GM18951 (cell line): ENCODE data around the gene CEP162.
"Not testable (repeated sequence)": the region's sequence is repeated elsewhere in the genome, so short reads cannot be mapped to it uniquely, and the experiment has no call there.

Experiments used
- POLR2A ChIP-seq: IDR thresholded peaks from 4 replicates; pipeline ENCODE4 v1.6.1; 2011; ENCODE audit warnings: mild to moderate bottlenecking; ENCODE audit not compliant: insufficient read length, insufficient read depth; ENCODE audit errors: extremely low read depth
- in situ Hi-C: fragments of 300-500 bp; cut with MboI; formaldehyde crosslinking; loops from one replicate; pipeline ENCODE4 v1.12.0; 2022; ENCODE audit warnings: low sequenced_read_pairs, mixed read lengths, inconsistent platforms; ENCODE audit not compliant: unreplicated experiment

CEP162 gene

DNA sequence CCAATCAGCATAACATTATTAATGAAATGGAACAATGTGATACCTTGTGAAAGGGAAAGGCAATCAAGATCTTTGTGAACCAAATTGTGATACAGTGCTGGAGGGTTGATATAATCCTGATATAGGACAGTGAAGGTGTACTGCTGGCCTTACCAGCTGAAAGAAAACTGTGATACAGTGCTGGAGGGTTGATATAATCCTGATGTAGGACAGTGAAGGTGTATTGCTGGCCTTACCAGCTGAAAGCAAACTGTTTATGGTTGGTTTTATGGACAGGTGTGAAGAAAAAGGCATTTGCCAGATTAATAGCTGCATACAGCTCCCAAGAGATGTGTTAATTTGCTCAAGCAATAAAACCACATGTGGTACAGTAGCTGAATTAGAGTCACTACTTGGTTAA is 119.9 kb downstream of the CEP162 start:
- no peak for TF ChIP-seq POLR2A
- in situ Hi-C loops: no loop called here

DNA sequence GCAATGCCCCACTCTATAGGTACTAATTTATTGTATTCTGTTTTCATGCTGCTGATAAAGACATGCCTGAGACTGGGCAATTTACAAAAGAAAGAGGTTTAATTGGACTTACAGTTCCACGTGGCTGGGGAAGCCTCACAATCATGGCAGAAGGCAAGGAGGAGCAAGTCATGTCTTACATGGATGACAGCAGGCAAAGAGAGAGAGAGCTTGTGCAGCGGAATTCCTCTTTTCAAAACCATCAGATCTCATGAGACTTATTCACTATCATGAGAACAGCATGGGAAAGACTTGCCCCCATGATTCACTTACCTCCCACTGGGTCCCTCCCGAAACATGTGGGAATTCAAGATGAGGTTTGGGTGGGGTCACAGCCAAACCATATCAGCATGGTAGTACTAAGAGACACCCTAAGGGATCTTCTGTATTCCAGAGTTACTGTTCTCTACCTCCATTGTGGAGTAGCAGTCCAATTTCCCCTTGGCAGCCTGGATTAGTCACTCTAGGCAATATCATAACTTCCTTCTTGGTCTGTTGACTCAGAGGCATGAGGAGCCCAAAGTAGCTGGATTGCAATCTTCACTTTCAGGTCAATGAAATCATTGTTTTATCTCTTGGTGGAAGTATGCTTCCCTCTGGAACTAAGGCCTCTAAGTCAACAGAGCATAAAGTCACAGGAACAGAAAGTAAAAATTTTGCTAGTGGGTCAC is 122.1 kb downstream of the CEP162 start:
- in situ Hi-C loops: not testable (repeated sequence)

DNA sequence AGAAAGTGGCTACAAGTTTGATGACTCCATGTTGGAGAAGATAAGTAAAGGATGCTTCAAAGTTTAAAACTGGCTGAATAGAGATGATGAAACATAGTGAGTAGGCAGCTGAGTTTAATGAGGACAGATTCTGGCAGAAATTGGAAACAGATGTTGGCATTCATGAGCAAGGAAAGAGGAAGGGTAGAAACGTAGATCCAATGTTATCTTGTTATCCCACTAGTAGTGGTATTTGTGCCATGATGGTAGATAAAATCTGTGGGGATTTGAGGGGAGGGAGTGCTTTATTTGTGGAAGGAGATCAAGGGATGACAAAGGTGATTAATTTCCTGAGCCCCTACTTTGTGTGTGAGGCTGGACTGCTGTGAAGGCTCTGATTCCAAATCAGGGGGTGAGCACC is 124.4 kb downstream of the CEP162 start:
- TF ChIP-seq POLR2A: no peak
- in situ Hi-C loops: no loop called here

- no peak for TF ChIP-seq POLR2A
- in situ Hi-C loops: no loop called here
Measured at GRCh38 chr6:84095156-84095555, 132.3 kb downstream of the CEP162 start.

GRCh38 chr6:84093441-84094435 is 133.7 kb downstream of the CEP162 start:
- in situ Hi-C loops: no loop called here
- no peak for TF ChIP-seq POLR2A

GRCh38 chr6:84089552-84089951 is 137.9 kb downstream of the CEP162 start:
- no peak for TF ChIP-seq POLR2A
- in situ Hi-C loops: no loop called here

DNA sequence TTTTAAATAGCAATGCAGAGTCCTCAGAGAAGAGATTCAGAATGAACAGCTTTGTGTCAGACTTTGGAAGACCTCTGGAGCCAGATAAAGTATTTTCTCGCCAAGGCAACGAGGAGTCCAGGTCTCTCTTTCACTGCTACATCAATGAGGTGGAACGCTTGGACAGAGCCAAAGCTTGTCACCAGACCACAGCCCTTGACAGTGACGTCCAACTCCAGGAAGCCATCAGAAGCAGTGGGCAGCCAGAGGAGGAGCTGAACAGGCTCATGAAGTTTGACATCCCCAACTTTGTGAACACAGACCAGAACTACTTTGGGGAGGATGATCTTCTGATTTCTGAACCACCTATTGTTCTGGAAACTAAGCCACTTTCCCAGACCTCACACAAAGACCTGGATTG is 138.4 kb downstream of the CEP162 start:
- no peak for TF ChIP-seq POLR2A
- in situ Hi-C loops: no loop called here

GRCh38 chr6:84086545-84087429 is 140.7 kb downstream of the CEP162 start:
- in situ Hi-C loops: no loop called here
- no peak for TF ChIP-seq POLR2A

DNA sequence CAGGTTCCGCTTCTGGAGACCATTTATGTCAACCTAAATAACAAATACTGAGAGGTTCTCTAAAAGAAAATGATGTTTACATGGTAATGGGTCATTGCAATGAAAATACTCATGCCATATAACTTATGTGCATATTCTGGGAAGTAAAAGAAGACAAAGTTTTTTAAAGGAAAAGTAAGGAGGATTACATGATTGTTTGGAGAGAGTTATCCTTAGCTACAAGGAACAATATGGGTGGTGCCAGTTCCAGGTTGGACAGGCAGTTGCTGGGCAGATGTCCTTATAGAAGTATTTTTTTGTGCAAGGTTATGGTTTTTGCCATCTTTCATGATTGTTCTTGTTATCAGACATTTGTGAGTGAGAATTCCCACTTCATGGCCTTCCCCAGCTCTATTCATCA is 141.4 kb downstream of the CEP162 start:
- TF ChIP-seq POLR2A: no peak
- in situ Hi-C loops: no loop called here

DNA sequence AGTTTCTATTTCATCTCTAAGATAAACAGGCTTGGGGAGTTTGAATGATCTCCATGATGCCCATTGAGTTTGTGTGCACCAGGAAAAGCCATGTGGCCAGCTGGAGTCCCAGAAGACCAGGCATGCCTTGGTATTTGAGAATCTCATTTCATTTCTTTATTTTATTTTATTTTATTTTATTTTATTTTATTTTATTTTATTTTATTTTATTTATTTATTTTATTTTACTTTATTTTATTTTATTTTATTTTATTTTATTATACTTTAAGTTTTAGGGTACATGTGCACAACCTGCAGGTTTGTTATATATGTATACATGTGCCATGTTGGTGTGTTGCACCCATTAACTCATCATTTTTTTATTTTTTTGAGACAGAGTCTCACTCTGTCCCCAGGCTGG is 142.7 kb downstream of the CEP162 start:
- in situ Hi-C loops: not testable (repeated sequence)

DNA sequence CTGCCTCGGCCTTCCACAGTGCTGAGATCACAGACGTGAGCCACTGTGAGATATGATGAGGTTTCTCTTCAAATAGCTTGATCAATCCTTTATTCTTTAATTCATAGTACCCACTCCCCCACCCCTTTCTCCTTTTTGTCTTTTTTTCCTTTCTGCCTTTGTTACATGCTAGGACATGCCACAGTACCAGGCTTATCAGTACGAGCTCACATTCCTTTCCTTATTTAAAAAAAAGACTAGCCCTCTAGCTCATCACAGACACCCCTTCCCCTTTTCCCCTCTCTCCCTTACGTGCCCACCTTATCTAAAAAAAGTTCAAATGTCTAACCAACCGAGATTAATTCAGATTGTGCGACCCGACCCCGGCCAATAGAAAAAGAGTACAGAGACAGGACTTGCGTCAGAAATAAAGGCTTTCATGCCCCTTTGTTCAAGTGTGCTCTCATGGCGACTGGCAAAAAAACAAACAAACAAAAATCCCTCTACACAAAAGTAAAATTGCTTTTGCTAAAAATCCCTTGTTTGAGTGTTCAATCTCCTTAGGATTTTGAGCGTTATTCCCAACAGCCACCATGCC is 144.7 kb downstream of the CEP162 start:
- no peak for TF ChIP-seq POLR2A
- in situ Hi-C loops: no loop called here

GRCh38 chr6:84081222-84081621 is 146.2 kb downstream of the CEP162 start:
- in situ Hi-C loops: no loop called here
- no peak for TF ChIP-seq POLR2A

- no peak for TF ChIP-seq POLR2A
- in situ Hi-C loops: no loop called here
Measured at GRCh38 chr6:84078335-84078734, 149.1 kb downstream of the CEP162 start.
